ENCODE data around the gene CEP70. TPM values are rescaled to one million over a fixed set of nuclear protein-coding genes. Genes with fewer than 3 reads are reported as not detected.

The CEP70 gene
- total and polyA plus RNA-seq, 2 of the 13 experiments (the other 11 are each of a cell fraction or from before 2014, with no cell fraction given) = 4.0 to 22.3 TPM

DNA sequence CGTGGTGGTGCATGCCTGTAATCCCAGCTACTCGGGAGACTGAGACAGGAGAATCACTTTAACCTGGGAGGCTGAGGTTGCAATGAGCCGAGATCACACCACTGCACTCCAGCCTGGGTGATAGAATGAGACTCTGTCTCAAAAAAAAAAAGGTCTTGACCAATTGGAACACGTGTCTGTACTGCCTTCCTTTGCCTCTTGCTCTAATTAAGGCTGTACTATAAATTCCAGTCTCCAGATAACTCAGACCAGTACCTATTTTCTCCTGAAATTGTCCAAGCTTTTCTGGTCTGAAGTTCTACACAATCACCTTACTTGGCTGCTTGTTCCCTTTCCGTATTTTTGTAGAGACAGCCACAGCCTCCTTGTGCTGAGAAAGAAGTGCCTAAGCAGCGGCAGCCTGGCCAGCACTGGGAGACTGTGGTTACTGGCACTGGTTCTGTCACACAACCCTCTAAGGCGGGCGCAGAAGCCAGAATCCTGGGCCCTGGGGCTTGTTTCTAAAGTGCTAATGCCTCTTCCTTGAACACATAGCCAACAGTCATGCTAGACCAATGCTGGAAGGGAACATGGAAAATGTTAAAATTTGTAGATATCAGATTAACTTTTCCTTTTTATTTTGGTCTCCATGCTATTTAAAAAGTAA, 6.2 kb upstream of the CEP70 start:
- intact Hi-C loops (cut with micrococcal nuclease; ENCODE audit: unreplicated experiment) (no loop called here), in situ Hi-C loops (cut with HindIII; ENCODE audit: extremely low pct_ligation_motif_present, low pct_unique_long_range_greater_than_20kb) (no loop called here)
- no peaks in the 10 kb centered on the region for H4K20me1 ChIP-seq (ENCODE audit: insufficient read depth, low read length)
- peaks cover 16% of the 10 kb centered on the region for H3K4me1 ChIP-seq (ENCODE audit: insufficient read depth, low read length)
- ATAC-seq (peak; percentile 34; the same call in 1 of the 3 replicates), DNase-seq (ENCODE audit: low spot score) (no peak), FAIRE-seq (no peak)
- no TSS peak for BruUV-seq (replicated peaks)
- H3K27me3 ChIP-seq (ENCODE audit: control insufficient read depth in 1 of 2, insufficient read depth in 2 of 2, low read length in 2 of 2) = no peaks in the 10 kb centered on the region
- H3K27ac ChIP-seq (ENCODE audit: extremely low read length, insufficient read depth, low read length) = no peak overlapping the region
- no peak overlapping the region for H2AFZ ChIP-seq (ENCODE audit: low read length)
- H3K36me3 ChIP-seq (replicated peaks in 1 of 2; ENCODE audit: control insufficient read depth in 1 of 2, insufficient read depth in 2 of 2, low read length in 2 of 2) = no peaks in the 10 kb centered on the region
- POLR2A ChIA-PET = no interaction called here
- H3K4me2 ChIP-seq (ENCODE audit: low read depth, low read length) = no peak overlapping the region
- no peaks in the 10 kb centered on the region for H3K79me2 ChIP-seq (ENCODE audit: insufficient read depth, low read length)
- CTCF ChIA-PET (ENCODE audit: low intra/inter-chr PET ratio, low total read pairs) = no interaction called here
- no peak overlapping the region for H3K4me3 ChIP-seq (replicated peaks in 1 of 3; ENCODE audit: insufficient read depth in 1 of 3, low read depth in 2 of 3, low read length in 3 of 3)
- H3K9me3 ChIP-seq (ENCODE audit: low read length) = peaks cover 12% of the 10 kb centered on the region
- 57% methylated on average over 8 of the region's 8 CpGs for WGBS (ENCODE audit: low lambda C conversion rate)
- H3K9ac ChIP-seq (ENCODE audit: insufficient read depth, low read depth, low read length) = no peak overlapping the region
- TF ChIP-seq RBM39 (IDR thresholded peaks at IDR 0.05; ENCODE audit: low read depth, low read length, poor library complexity, severe bottlenecking) (no peak), NFKB2 (CRISPR knock-in tag; IDR thresholded peaks at IDR 0.05; ENCODE audit: borderline replicate concordance) (no peak), CBX2 (IDR thresholded peaks at IDR 0.05; ENCODE audit: low read depth, low read length) (no peak), CBX2 (CRISPR knock-in tag; IDR thresholded peaks at IDR 0.05; ENCODE audit: low read depth) (no peak), KAT7 (CRISPR knock-in tag; IDR thresholded peaks at IDR 0.05; ENCODE audit: borderline replicate concordance) (no peak), RARA (CRISPR knock-in tag; IDR thresholded peaks at IDR 0.05) (no peak), NFKBIZ (CRISPR knock-in tag; IDR thresholded peaks at IDR 0.05) (no peak), CHCHD3 (CRISPR knock-in tag; IDR thresholded peaks at IDR 0.05) (no peak), ZFYVE20 (CRISPR knock-in tag; IDR thresholded peaks at IDR 0.05; ENCODE audit: borderline replicate concordance, low read depth) (no peak), ZBTB3 (CRISPR knock-in tag; IDR thresholded peaks at IDR 0.05; ENCODE audit: borderline replicate concordance, low read depth) (no peak), PPARG (CRISPR knock-in tag; conservative IDR thresholded peaks at IDR 0.05) (no peak), MXI1 (IDR thresholded peaks at IDR 0.05; ENCODE audit: borderline replicate concordance, low read depth, low read length) (no peak), CCAR2 (optimal IDR thresholded peaks at IDR 0.05; ENCODE audit: low read depth, low read length) (no peak)
- TF ChIP-seq, protein P1, sequence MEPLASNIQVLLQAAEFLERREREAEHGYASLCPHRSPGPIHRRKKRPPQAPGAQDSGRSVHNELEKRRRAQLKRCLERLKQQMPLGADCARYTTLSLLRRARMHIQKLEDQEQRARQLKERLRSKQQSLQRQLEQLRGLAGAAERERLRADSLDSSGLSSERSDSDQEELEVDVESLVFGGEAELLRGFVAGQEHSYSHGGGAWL (CRISPR knock-in tag; IDR thresholded peaks at IDR 0.05) = no peak
- TF ChIP-seq, protein P2, sequence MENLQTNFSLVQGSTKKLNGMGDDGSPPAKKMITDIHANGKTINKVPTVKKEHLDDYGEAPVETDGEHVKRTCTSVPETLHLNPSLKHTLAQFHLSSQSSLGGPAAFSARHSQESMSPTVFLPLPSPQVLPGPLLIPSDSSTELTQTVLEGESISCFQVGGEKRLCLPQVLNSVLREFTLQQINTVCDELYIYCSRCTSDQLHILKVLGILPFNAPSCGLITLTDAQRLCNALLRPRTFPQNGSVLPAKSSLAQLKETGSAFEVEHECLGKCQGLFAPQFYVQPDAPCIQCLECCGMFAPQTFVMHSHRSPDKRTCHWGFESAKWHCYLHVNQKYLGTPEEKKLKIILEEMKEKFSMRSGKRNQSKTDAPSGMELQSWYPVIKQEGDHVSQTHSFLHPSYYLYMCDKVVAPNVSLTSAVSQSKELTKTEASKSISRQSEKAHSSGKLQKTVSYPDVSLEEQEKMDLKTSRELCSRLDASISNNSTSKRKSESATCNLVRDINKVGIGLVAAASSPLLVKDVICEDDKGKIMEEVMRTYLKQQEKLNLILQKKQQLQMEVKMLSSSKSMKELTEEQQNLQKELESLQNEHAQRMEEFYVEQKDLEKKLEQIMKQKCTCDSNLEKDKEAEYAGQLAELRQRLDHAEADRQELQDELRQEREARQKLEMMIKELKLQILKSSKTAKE (CRISPR knock-in tag; IDR thresholded peaks at IDR 0.05; ENCODE audit: borderline replicate concordance) = no peak
- TF ChIP-seq, protein P3, sequence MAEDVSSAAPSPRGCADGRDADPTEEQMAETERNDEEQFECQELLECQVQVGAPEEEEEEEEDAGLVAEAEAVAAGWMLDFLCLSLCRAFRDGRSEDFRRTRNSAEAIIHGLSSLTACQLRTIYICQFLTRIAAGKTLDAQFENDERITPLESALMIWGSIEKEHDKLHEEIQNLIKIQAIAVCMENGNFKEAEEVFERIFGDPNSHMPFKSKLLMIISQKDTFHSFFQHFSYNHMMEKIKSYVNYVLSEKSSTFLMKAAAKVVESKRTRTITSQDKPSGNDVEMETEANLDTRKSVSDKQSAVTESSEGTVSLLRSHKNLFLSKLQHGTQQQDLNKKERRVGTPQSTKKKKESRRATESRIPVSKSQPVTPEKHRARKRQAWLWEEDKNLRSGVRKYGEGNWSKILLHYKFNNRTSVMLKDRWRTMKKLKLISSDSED (CRISPR knock-in tag; IDR thresholded peaks at IDR 0.05) = no peak
- TF ChIP-seq, protein P4, sequence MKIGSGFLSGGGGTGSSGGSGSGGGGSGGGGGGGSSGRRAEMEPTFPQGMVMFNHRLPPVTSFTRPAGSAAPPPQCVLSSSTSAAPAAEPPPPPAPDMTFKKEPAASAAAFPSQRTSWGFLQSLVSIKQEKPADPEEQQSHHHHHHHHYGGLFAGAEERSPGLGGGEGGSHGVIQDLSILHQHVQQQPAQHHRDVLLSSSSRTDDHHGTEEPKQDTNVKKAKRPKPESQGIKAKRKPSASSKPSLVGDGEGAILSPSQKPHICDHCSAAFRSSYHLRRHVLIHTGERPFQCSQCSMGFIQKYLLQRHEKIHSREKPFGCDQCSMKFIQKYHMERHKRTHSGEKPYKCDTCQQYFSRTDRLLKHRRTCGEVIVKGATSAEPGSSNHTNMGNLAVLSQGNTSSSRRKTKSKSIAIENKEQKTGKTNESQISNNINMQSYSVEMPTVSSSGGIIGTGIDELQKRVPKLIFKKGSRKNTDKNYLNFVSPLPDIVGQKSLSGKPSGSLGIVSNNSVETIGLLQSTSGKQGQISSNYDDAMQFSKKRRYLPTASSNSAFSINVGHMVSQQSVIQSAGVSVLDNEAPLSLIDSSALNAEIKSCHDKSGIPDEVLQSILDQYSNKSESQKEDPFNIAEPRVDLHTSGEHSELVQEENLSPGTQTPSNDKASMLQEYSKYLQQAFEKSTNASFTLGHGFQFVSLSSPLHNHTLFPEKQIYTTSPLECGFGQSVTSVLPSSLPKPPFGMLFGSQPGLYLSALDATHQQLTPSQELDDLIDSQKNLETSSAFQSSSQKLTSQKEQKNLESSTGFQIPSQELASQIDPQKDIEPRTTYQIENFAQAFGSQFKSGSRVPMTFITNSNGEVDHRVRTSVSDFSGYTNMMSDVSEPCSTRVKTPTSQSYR (CRISPR knock-in tag; IDR thresholded peaks at IDR 0.05; ENCODE audit: borderline replicate concordance) = no peak
